ENCODE results near the gene TCP1. TPM values are rescaled to one million over a fixed set of nuclear protein-coding genes. Genes with fewer than 3 reads are reported as not detected.
"Not testable (repeated sequence)": the region's sequence is repeated elsewhere in the genome, so short reads cannot be mapped to it uniquely, and the experiment has no call there.

TCP1 gene
- total RNA-seq, 1 donor from 2014 or later = 213 TPM

- no peak overlapping the region for H3K4me3 Mint-ChIP-seq (ENCODE audit: unreplicated experiment)
- no peaks in the 10 kb centered on the region for H3K4me1 Mint-ChIP-seq (ENCODE audit: unreplicated experiment)
- peaks cover 3% of the 10 kb centered on the region for H3K27me3 Mint-ChIP-seq (ENCODE audit: unreplicated experiment)
- H3K36me3 Mint-ChIP-seq (ENCODE audit: low read depth, unreplicated experiment) = peaks cover 39% of the 10 kb centered on the region
- TF ChIP-seq, protein P1, sequence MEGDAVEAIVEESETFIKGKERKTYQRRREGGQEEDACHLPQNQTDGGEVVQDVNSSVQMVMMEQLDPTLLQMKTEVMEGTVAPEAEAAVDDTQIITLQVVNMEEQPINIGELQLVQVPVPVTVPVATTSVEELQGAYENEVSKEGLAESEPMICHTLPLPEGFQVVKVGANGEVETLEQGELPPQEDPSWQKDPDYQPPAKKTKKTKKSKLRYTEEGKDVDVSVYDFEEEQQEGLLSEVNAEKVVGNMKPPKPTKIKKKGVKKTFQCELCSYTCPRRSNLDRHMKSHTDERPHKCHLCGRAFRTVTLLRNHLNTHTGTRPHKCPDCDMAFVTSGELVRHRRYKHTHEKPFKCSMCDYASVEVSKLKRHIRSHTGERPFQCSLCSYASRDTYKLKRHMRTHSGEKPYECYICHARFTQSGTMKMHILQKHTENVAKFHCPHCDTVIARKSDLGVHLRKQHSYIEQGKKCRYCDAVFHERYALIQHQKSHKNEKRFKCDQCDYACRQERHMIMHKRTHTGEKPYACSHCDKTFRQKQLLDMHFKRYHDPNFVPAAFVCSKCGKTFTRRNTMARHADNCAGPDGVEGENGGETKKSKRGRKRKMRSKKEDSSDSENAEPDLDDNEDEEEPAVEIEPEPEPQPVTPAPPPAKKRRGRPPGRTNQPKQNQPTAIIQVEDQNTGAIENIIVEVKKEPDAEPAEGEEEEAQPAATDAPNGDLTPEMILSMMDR (IDR thresholded peaks at IDR 0.05; ENCODE audit: unreplicated experiment) = no peak
- no peak for DNase-seq (ENCODE audit: low spot score)
- no peak overlapping the region for H3K27ac Mint-ChIP-seq (ENCODE audit: unreplicated experiment)
- H3K9me3 Mint-ChIP-seq (ENCODE audit: unreplicated experiment) = no peaks in the 10 kb centered on the region
Measured at GRCh38 chr6:159745081-159745480, 44.3 kb downstream of the TCP1 start.

DNA sequence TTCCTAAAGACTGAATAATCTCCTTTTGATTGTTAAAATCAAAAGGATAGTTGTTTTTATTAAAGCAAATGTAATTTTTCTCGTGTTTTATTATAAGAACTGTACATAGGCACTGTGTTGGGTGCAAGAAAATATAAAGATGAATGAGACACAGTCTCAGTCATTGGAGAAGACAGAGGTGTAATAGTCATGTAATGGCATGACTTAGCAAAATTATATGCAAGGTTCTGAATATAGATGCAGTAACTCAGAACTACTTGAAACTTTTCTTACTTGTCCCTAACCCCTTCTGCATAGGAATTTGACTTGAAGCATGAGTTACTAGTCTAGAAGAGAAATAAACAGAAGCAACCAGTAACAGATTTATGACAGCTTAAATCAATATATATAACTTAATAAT is 47.2 kb downstream of the TCP1 start:
- H3K9me3 Mint-ChIP-seq (ENCODE audit: unreplicated experiment) = no peaks in the 10 kb centered on the region
- DNase-seq (ENCODE audit: low spot score) = no peak
- H3K27ac Mint-ChIP-seq (ENCODE audit: unreplicated experiment) = no peak overlapping the region
- H3K27me3 Mint-ChIP-seq (ENCODE audit: unreplicated experiment) = peaks cover 3% of the 10 kb centered on the region
- no peak overlapping the region for H3K4me3 Mint-ChIP-seq (ENCODE audit: unreplicated experiment)
- peaks cover 27% of the 10 kb centered on the region for H3K36me3 Mint-ChIP-seq (ENCODE audit: low read depth, unreplicated experiment)
- TF ChIP-seq, protein P1 (IDR thresholded peaks at IDR 0.05; ENCODE audit: unreplicated experiment) = no peak
- H3K4me1 Mint-ChIP-seq (ENCODE audit: unreplicated experiment) = no peaks in the 10 kb centered on the region

DNA sequence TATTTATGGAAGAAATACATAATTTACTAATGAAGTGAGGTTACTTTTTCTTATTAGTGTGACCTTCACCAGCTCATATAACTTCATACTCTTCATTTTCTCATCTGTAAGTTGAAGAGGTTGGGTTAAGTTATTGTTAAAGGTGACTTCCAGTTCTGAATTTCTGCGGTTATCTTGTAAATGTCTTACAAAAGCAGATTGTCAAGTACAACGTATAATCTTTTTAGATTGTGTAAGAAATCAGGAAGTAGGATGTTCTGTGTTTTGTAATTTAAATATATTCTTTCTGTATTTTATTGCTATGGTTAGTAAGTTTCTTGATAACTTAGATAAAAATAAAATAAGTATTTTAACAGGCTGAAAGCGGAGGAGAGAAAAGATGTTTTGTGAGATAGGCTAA is 50.1 kb downstream of the TCP1 start:
- no peaks in the 10 kb centered on the region for H3K9me3 Mint-ChIP-seq (ENCODE audit: unreplicated experiment)
- TF ChIP-seq, protein P1 (IDR thresholded peaks at IDR 0.05; ENCODE audit: unreplicated experiment) = no peak
- no peak overlapping the region for H3K4me3 Mint-ChIP-seq (ENCODE audit: unreplicated experiment)
- no peaks in the 10 kb centered on the region for H3K27me3 Mint-ChIP-seq (ENCODE audit: unreplicated experiment)
- no peaks in the 10 kb centered on the region for H3K4me1 Mint-ChIP-seq (ENCODE audit: unreplicated experiment)
- H3K27ac Mint-ChIP-seq (ENCODE audit: unreplicated experiment) = no peak overlapping the region
- no peak for DNase-seq (ENCODE audit: low spot score)
- H3K36me3 Mint-ChIP-seq (ENCODE audit: low read depth, unreplicated experiment) = peaks cover 14% of the 10 kb centered on the region

DNA sequence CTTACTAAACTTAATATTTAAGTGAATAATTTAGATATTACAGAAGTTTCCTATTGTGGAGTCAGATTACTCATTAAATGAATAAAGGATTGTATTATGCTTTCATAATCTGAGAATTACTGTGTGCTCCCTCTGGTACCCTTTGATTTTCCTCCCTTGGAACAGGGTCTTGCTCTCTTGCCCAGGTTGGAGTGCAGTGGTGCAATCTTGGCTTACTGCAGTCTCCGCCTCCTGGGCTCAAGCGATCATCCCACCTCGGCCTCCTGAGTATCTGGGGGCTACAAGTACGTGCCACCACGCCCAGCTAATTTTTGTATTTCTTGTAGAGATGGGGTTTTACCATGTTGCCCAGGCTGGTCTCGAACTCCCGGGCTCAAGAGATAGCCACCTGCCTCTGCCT is 52.5 kb downstream of the TCP1 start:
- Mint-ChIP-seq H3K27ac (ENCODE audit: unreplicated experiment) (no peak overlapping the region), H3K4me1 (ENCODE audit: unreplicated experiment) (no peaks in the 10 kb centered on the region), H3K27me3 (ENCODE audit: unreplicated experiment) (no peaks in the 10 kb centered on the region), H3K9me3 (ENCODE audit: unreplicated experiment) (no peaks in the 10 kb centered on the region), H3K4me3 (ENCODE audit: unreplicated experiment) (no peak overlapping the region), H3K36me3 (ENCODE audit: low read depth, unreplicated experiment) (peaks cover 6% of the 10 kb centered on the region)
- TF ChIP-seq, protein P1 (IDR thresholded peaks at IDR 0.05; ENCODE audit: unreplicated experiment) = no peak
- no peak for DNase-seq (ENCODE audit: low spot score)

- not testable (repeated sequence) for H3K4me1 Mint-ChIP-seq (ENCODE audit: unreplicated experiment); DNase-seq (ENCODE audit: low spot score); H3K27me3 Mint-ChIP-seq (ENCODE audit: unreplicated experiment); H3K27ac Mint-ChIP-seq (ENCODE audit: unreplicated experiment); H3K9me3 Mint-ChIP-seq (ENCODE audit: unreplicated experiment); H3K4me3 Mint-ChIP-seq (ENCODE audit: unreplicated experiment); H3K36me3 Mint-ChIP-seq (ENCODE audit: low read depth, unreplicated experiment)
Measured at GRCh38 chr6:159733395-159733794, 56.0 kb downstream of the TCP1 start.

- DNase-seq (ENCODE audit: low spot score); H3K36me3 Mint-ChIP-seq (ENCODE audit: low read depth, unreplicated experiment); H3K27ac Mint-ChIP-seq (ENCODE audit: unreplicated experiment); H3K4me3 Mint-ChIP-seq (ENCODE audit: unreplicated experiment); H3K27me3 Mint-ChIP-seq (ENCODE audit: unreplicated experiment); H3K9me3 Mint-ChIP-seq (ENCODE audit: unreplicated experiment): not testable (repeated sequence)
- H3K4me1 Mint-ChIP-seq (ENCODE audit: unreplicated experiment) = peaks cover 13% of the 10 kb centered on the region
Measured at GRCh38 chr6:159732550-159732949, 56.9 kb downstream of the TCP1 start.
